ENCODE data around the gene MFSD11.

- peak; percentile 66 for TF ChIP-seq CTCF (IDR thresholded peaks at IDR 0.05; ENCODE audit: insufficient read depth, low read length)
- TF ChIP-seq SPI1 (IDR thresholded peaks at IDR 0.05; ENCODE audit: borderline replicate concordance, low read depth): no peak
- TF ChIP-seq REST (IDR thresholded peaks at IDR 0.05; ENCODE audit: insufficient replicate concordance, low read depth): no peak
- no peak for TF ChIP-seq POLR2AphosphoS5 (IDR thresholded peaks at IDR 0.05; ENCODE audit: low read depth)
- TF ChIP-seq GABPA (IDR thresholded peaks at IDR 0.05; ENCODE audit: low read depth): no peak
These were observed 23.0 kb upstream of the MFSD11 start for GRCh38 chr17:76714822-76715495.

Measured in HL-60 (cell line).